ENCODE measurements around the gene FTSJ1. TPM values are rescaled to one million over a fixed set of nuclear protein-coding genes. Genes with fewer than 3 reads are reported as not detected.

Gene FTSJ1
- total RNA-seq, 4 donors from 2014 or later = 35.7 to 49.4 (median 36.3) TPM

DNA sequence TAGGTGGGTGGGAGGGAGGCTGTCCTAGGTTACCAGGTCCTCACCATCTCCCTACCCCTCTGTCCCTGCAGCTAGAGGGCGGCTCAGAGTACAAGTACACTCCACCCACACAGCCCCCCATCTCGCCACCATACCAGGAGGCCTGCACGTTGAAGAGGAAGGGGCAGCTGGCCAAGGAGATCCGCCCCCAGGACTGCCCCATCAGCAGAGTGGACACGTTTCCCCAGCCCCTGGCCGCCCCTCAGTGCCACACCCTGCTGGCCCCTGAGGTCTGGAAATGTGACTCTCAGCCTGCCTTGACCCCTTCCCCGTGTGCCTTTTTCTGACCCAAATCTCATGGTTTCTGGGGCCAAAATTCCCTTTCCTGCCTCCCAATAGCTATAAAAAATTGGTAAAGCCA lies 6.5 kb downstream of the FTSJ1 start:
- TF ChIP-seq, protein P1, sequence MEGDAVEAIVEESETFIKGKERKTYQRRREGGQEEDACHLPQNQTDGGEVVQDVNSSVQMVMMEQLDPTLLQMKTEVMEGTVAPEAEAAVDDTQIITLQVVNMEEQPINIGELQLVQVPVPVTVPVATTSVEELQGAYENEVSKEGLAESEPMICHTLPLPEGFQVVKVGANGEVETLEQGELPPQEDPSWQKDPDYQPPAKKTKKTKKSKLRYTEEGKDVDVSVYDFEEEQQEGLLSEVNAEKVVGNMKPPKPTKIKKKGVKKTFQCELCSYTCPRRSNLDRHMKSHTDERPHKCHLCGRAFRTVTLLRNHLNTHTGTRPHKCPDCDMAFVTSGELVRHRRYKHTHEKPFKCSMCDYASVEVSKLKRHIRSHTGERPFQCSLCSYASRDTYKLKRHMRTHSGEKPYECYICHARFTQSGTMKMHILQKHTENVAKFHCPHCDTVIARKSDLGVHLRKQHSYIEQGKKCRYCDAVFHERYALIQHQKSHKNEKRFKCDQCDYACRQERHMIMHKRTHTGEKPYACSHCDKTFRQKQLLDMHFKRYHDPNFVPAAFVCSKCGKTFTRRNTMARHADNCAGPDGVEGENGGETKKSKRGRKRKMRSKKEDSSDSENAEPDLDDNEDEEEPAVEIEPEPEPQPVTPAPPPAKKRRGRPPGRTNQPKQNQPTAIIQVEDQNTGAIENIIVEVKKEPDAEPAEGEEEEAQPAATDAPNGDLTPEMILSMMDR (IDR thresholded peaks at IDR 0.05; ENCODE audit: low read depth) = no peak

DNA sequence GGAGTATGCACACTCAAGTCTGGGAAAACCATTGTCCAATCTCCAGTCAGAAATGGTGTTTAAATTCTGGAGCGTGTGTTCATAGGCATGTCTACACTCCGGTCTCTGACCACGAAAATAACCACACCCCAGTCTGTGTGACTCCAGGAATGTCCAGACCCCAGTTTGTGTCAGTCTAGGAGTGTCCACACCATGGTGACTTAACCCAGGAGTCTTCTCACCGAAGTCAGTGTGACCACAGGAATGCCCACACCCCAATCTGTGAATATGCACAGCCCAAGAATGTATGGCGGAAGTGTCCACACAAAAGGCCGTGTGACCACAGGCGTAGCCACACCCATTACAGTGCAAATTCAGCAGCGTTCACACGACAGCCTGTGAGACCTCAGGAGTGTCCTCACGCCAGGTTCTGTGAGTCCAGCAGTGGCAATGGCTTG lies 11.4 kb downstream of the FTSJ1 start:
- TF ChIP-seq, protein P1 (IDR thresholded peaks at IDR 0.05; ENCODE audit: low read depth) = no peak

DNA sequence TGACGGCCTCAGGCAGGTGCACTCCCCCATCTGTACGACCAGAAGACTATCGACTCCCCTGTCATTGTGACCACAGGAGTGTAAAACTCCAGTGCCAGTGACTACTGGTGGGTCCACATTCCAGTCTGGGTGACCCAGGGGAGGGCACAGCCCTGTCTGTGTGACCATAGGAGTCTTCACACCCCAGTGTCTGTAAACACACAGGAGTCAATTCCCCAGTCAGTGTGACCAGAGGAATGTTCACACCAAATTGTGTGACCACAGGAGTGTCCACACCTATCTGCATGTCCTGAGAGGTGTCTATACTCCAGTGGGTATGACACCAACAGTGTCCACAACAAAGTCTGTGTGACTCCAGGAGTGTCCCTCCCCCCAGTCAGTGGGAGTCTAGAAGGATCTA lies 12.0 kb downstream of the FTSJ1 start:
- TF ChIP-seq, protein P1 (IDR thresholded peaks at IDR 0.05; ENCODE audit: low read depth) = no peak

DNA sequence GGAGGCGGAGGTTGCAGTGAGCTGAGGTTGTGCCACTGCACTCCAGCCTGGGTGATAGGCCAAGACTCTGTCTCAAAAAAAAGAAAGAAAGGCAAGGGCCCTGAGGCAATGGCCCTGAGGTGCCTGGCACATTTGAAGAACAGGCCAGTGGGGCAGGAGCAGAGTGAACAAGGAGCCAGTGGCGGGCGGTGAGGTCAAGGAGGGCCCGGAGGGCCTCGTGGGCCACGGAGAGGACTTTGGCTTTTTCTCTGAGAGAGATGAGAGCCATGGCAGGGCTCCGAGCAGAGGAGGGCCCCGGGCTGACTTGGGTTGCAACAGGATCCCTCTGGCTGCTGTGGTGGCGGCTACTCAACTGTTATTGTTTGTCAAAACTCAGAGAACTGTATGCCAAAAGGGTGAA lies 13.3 kb downstream of the FTSJ1 start:
- TF ChIP-seq, protein P1 (IDR thresholded peaks at IDR 0.05; ENCODE audit: low read depth) = no peak

DNA sequence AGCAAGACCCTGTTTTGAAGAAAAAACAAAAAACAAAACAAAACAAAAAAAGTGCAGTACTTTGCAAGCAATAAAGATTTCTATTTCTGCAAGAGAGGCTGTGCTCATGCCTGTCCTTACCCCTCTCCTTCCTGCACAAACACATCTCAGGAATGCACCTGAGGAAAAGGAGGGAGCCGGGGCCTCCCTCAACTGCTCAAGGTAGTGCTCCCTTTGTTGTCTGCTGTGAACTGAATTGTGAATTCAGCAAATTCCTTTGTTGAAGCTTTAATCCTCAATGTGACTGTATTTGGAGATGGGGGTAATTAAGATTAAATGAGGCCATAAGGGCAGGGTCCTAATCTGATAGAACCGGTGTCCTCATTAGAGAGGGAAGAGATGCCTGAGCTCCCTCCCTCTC lies 13.9 kb downstream of the FTSJ1 start:
- TF ChIP-seq, protein P1 (IDR thresholded peaks at IDR 0.05; ENCODE audit: low read depth) = no peak

DNA sequence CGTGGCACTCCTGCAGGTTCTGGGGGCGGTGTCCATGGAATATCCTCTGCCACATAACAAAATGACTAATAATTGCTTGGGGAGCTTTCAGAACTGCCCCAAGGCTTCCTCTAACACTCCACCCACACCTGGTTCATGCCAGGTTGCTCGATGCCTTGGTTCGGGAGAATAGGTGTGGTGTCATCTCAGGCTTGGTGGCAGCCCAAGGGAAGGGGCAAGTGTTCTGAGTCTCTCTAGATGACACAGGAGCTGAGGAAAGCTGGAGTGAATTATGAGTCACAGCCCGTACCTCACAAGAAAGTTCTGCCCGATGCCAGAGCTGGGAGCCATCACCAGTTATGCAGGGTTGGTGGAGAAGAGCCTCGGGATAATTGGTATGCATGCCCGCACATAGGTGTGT lies 14.7 kb downstream of the FTSJ1 start:
- TF ChIP-seq, protein P1 (IDR thresholded peaks at IDR 0.05; ENCODE audit: low read depth) = no peak

DNA sequence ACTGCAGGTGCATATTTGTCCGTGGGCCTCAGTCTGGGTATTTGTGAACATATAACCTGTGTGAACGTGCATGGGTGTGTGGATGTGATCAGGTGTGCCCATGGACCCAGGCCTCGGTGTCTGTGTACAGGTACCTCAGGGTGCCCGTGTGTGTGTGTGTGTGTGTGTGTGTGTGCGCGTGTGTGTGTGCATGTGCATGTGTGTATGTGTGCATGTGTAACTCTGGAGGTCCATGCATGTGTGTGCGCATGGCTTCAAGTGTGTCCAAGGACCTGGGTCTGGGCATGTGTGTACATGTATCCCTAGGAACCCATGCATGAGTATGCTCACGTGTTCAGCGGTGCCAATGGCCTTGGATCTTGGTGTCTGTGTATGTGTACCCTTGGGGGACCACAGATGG lies 15.8 kb downstream of the FTSJ1 start:
- TF ChIP-seq, protein P1 (IDR thresholded peaks at IDR 0.05; ENCODE audit: low read depth) = no peak

All from subcutaneous adipose tissue (tissue), 4 donors.